ENCODE data around the gene SV2C.

SV2C gene

GRCh38 chr5:76152700-76153099 lies 69.5 kb downstream of the SV2C start:
- CTCF ChIA-PET: interaction anchor here (0.8 kb wide), 1 partner anchor 44 kb away, joined by 3 read pairs; no protein-coding TSS in a partner anchor
- TF ChIP-seq SUZ12 (IDR thresholded peaks at IDR 0.05) (no peak), SP1 (IDR thresholded peaks at IDR 0.05) (no peak), CTBP1 (IDR thresholded peaks at IDR 0.05; ENCODE audit: borderline replicate concordance) (no peak), ARNT (IDR thresholded peaks at IDR 0.05) (no peak), FOXK2 (IDR thresholded peaks at IDR 0.05) (no peak), TARDBP (IDR thresholded peaks at IDR 0.05) (no peak), BHLHE40 (IDR thresholded peaks at IDR 0.05; ENCODE audit: borderline replicate concordance) (no peak), ELF4 (IDR thresholded peaks at IDR 0.05) (no peak), ZNF384 (IDR thresholded peaks at IDR 0.05) (no peak), LEF1 (IDR thresholded peaks at IDR 0.05; ENCODE audit: borderline replicate concordance) (no peak), L3MBTL2 (conservative IDR thresholded peaks at IDR 0.05) (no peak), FOXM1 (IDR thresholded peaks at IDR 0.05; ENCODE audit: borderline replicate concordance) (no peak), FOXA1 (IDR thresholded peaks at IDR 0.05) (no peak), NFRKB (IDR thresholded peaks at IDR 0.05) (no peak), HDGF (IDR thresholded peaks at IDR 0.05; ENCODE audit: borderline replicate concordance) (no peak), PKNOX1 (IDR thresholded peaks at IDR 0.05) (no peak)
- POLR2A ChIA-PET: no interaction called here
- DNase-seq (ENCODE audit: extremely low spot score): no peak

GRCh38 chr5:76153271-76153670 lies 70.1 kb downstream of the SV2C start:
- ChIA-PET CTCF (no interaction called here), POLR2A (no interaction called here)
- DNase-seq (ENCODE audit: extremely low spot score): no peak
- TF ChIP-seq ELF4 (IDR thresholded peaks at IDR 0.05): no peak
- no peak for TF ChIP-seq PKNOX1 (IDR thresholded peaks at IDR 0.05)

GRCh38 chr5:76154009-76154690 lies 71.0 kb downstream of the SV2C start:
- no peak for DNase-seq (ENCODE audit: extremely low spot score)
- ChIA-PET CTCF (interaction anchor here (1.0 kb wide), 1 partner anchor 8 kb away, joined by 5 read pairs; no protein-coding TSS in a partner anchor), POLR2A (no interaction called here)
- no peak for TF ChIP-seq FOXM1 (IDR thresholded peaks at IDR 0.05; ENCODE audit: borderline replicate concordance)
- TF ChIP-seq FOXK2 (IDR thresholded peaks at IDR 0.05): no peak
- no peak for TF ChIP-seq BHLHE40 (IDR thresholded peaks at IDR 0.05; ENCODE audit: borderline replicate concordance)
- TF ChIP-seq SUZ12 (IDR thresholded peaks at IDR 0.05): no peak
- no peak for TF ChIP-seq ARNT (IDR thresholded peaks at IDR 0.05)
- TF ChIP-seq CTBP1 (IDR thresholded peaks at IDR 0.05; ENCODE audit: borderline replicate concordance): no peak
- TF ChIP-seq PKNOX1 (IDR thresholded peaks at IDR 0.05): no peak
- TF ChIP-seq L3MBTL2 (conservative IDR thresholded peaks at IDR 0.05): no peak

GRCh38 chr5:76155536-76155935 lies 72.4 kb downstream of the SV2C start:
- DNase-seq (ENCODE audit: extremely low spot score): no peak
- POLR2A ChIA-PET: no interaction called here
- CTCF ChIA-PET: no interaction called here
- TF ChIP-seq ZNF384 (IDR thresholded peaks at IDR 0.05): no peak
- no peak for TF ChIP-seq L3MBTL2 (conservative IDR thresholded peaks at IDR 0.05)
- TF ChIP-seq ARNT (IDR thresholded peaks at IDR 0.05): no peak
- TF ChIP-seq NFRKB (IDR thresholded peaks at IDR 0.05): no peak
- TF ChIP-seq CTBP1 (IDR thresholded peaks at IDR 0.05; ENCODE audit: borderline replicate concordance): no peak
- TF ChIP-seq FOXA1 (IDR thresholded peaks at IDR 0.05): no peak
- TF ChIP-seq SP1 (IDR thresholded peaks at IDR 0.05): no peak
- no peak for TF ChIP-seq PKNOX1 (IDR thresholded peaks at IDR 0.05)
- no peak for TF ChIP-seq LEF1 (IDR thresholded peaks at IDR 0.05; ENCODE audit: borderline replicate concordance)
- no peak for TF ChIP-seq TARDBP (IDR thresholded peaks at IDR 0.05)
- TF ChIP-seq SUZ12 (IDR thresholded peaks at IDR 0.05): no peak
- TF ChIP-seq BHLHE40 (IDR thresholded peaks at IDR 0.05; ENCODE audit: borderline replicate concordance): no peak
- TF ChIP-seq FOXK2 (IDR thresholded peaks at IDR 0.05): no peak
- no peak for TF ChIP-seq ELF4 (IDR thresholded peaks at IDR 0.05)
- TF ChIP-seq FOXM1 (IDR thresholded peaks at IDR 0.05; ENCODE audit: borderline replicate concordance): no peak

GRCh38 chr5:76162335-76162734 lies 79.2 kb downstream of the SV2C start:
- CTCF ChIA-PET: no interaction called here
- DNase-seq (ENCODE audit: extremely low spot score): no peak
- TF ChIP-seq ZNF384 (IDR thresholded peaks at IDR 0.05): no peak
- no peak for TF ChIP-seq TARDBP (IDR thresholded peaks at IDR 0.05)
- no peak for TF ChIP-seq SP1 (IDR thresholded peaks at IDR 0.05)
- TF ChIP-seq SUZ12 (IDR thresholded peaks at IDR 0.05): no peak
- no peak for TF ChIP-seq ARNT (IDR thresholded peaks at IDR 0.05)
- no peak for TF ChIP-seq BHLHE40 (IDR thresholded peaks at IDR 0.05; ENCODE audit: borderline replicate concordance)
- TF ChIP-seq CTBP1 (IDR thresholded peaks at IDR 0.05; ENCODE audit: borderline replicate concordance): no peak
- no peak for TF ChIP-seq PKNOX1 (IDR thresholded peaks at IDR 0.05)
- POLR2A ChIA-PET: no interaction called here

Data from HEK293T (cell line).